Parietal lobe (tissue), 2 donors: ENCODE data around the gene LAIR2. TPM values are rescaled to one million over a fixed set of nuclear protein-coding genes. Genes with fewer than 3 reads are reported as not detected.

Experiments used
- small RNA-seq: library from RNA; depleted of rRNA; stranded (forward); fragments of <200 nt; gene quantifications from one replicate; pipeline ENCODE3, GENCODE V24; 2014; ENCODE audit warnings: low replicate concordance
- total RNA-seq: library from RNA; depleted of rRNA; stranded (reverse); fragments of >200 nt; gene quantifications from one replicate; pipeline ENCODE4 v1.2.3, GENCODE V29; 2014

Gene LAIR2, protein sequence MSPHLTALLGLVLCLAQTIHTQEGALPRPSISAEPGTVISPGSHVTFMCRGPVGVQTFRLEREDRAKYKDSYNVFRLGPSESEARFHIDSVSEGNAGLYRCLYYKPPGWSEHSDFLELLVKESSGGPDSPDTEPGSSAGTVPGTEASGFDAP
- not detected for total RNA-seq

DNA sequence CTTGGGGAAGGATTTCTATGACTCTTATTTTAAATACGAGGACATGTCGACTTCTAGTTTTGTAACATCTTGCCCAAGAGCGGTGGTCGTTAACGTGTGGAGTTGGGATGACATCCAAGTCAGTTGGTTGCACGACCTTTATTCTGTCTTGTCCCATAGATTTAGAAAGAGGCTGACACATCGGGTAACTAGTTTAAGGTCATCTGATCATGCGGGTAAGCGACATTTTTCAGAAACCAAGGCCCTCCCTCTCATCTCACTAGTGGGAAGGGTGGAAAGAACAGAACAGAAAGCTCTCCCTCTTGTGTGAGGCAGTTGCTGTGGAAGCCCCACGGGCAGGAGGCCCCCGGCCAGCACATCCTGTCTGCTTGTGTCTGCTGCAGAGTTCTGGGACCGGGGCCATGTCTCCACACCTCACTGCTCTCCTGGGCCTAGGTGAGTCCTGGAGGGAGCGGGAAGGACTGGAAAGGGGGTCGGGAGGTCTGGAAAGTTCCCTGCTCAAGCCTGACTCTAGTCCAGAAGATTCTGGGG lies at the start of gene LAIR2:
Gene LAIR2, plus strand, starts transcription at position 314 of the 531 bp plus-strand sequence. Its CDS starts 88 bp downstream, at position 402.

DNA sequence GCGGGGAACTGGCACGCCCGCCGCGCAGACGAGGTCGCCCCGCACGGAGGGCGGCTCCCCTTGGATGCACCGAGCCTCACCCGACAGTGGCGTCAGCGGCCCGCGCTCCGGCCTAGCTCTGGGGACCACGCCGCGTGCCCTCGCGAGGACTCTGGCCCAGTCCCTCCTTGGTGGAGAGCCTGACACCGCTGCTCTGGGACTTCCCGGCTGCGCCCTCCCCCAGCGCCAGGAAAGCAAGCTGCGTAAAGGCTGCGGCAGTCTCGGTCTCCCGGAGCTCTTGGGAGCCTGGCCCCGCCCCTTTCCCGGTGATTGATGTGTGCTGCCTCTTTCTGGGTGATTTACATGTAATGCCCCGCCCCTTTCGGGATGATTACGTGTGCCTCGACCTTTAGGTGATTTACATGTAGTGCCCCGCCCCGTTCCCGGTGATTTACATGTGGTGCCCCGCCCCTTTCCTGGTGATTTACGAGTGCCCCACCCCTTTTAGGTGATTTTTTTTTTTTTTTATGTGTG lies 39.0 kb upstream of the LAIR2 start, which contains the start of gene LENG9:
Gene LENG9, minus strand, starts transcription at position 248 of the 513 bp plus-strand sequence. CDS start 252 bp downstream, outside the sequence.

DNA sequence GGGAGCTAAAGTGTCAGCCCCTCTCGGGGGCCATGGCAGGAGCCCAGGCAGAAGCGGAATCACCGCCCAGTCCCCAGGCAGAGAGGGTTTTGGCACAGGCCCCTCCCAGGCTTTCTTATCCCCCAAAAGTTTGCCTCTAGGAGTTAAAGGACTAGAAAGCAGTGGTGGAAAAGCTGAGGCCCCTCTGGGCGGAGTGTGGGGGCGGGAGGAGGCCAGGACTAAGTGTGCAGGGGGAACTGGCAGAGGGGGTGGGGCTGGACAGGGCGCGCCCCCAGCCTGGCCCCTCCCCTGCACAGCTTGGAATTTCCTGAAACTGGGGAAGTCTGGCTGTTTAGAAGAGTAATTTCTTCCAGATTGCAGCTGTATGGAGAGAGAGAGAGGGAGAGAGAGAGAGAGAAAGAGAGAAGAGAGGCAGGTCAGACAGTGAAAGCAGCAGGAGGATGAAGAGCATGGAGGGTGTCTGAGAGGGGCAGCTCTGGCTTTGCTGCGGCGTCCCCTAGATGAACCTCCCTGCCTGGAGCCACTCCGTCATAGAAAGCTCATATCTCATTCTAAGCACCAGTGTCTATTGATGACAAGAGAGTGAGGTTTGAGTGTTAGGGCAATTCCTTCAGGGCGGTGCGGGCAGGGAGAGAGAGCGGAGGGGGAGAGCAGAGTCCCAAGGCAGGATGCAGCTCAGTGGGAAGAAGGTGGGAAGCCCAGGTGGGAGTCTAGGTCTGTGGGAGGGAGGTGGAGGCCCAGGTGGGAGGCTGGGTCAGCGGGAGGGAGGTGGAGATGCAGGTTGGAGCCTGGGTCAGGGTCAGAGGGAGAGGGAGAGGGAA lies 29.4 kb upstream of the LAIR2 start, which contains the start of gene CDC42EP5:
Gene CDC42EP5, minus strand, starts transcription at position 226 of the 821 bp plus-strand sequence. CDS start 7,749 bp downstream, outside the sequence.

Small RNAs within 50 kb of the gene (small RNA-seq; reads per million reads assigned to genes)
- gene AC245036.2 = not detected

Other genes starting within 250 kb of the LAIR2 start
- gene LILRB5, start 245.6 kb upstream of the LAIR2 start, total RNA-seq = not detected
- not detected for gene LILRB2, start 221.7 kb upstream of the LAIR2 start, total RNA-seq
- 0.63 TPM for gene LILRA5, start 189.7 kb upstream of the LAIR2 start, total RNA-seq
- gene LILRA4, start 163.7 kb upstream of the LAIR2 start, total RNA-seq = not detected
- gene LAIR1, start 137.9 kb upstream of the LAIR2 start, total RNA-seq = 1.3 TPM
- 64.5 TPM for gene TTYH1, start 87.4 kb upstream of the LAIR2 start, total RNA-seq
- 89.5 TPM for gene LENG8, start 53.6 kb upstream of the LAIR2 start, total RNA-seq
- 3.4 TPM for gene LENG9, start 39.1 kb upstream of the LAIR2 start, total RNA-seq
- not detected for gene CDC42EP5, start 29.5 kb upstream of the LAIR2 start, total RNA-seq
- gene LILRA2, start 71.0 kb downstream of the LAIR2 start, total RNA-seq = 0.31 TPM
- gene LILRA1, start 90.8 kb downstream of the LAIR2 start, total RNA-seq = not detected
- not detected for gene LILRB1, start 127.7 kb downstream of the LAIR2 start, total RNA-seq
- 0.94 TPM for gene LILRB4, start 160.2 kb downstream of the LAIR2 start, total RNA-seq
- gene KIR3DL3, start 221.6 kb downstream of the LAIR2 start, total RNA-seq = not detected
- not detected for gene KIR2DL3, start 235.7 kb downstream of the LAIR2 start, total RNA-seq